GM21786 (cell line): ENCODE results near the gene SPECC1.
"Not testable (repeated sequence)": the region's sequence is repeated elsewhere in the genome, so short reads cannot be mapped to it uniquely, and the experiment has no call there.

Source experiments
- ATAC-seq: cut with Tn5 transposase; IDR thresholded peaks from one replicate; pipeline ENCODE4 v1.9.1; 2021; ENCODE audit not compliant: unreplicated experiment

SPECC1 gene

DNA sequence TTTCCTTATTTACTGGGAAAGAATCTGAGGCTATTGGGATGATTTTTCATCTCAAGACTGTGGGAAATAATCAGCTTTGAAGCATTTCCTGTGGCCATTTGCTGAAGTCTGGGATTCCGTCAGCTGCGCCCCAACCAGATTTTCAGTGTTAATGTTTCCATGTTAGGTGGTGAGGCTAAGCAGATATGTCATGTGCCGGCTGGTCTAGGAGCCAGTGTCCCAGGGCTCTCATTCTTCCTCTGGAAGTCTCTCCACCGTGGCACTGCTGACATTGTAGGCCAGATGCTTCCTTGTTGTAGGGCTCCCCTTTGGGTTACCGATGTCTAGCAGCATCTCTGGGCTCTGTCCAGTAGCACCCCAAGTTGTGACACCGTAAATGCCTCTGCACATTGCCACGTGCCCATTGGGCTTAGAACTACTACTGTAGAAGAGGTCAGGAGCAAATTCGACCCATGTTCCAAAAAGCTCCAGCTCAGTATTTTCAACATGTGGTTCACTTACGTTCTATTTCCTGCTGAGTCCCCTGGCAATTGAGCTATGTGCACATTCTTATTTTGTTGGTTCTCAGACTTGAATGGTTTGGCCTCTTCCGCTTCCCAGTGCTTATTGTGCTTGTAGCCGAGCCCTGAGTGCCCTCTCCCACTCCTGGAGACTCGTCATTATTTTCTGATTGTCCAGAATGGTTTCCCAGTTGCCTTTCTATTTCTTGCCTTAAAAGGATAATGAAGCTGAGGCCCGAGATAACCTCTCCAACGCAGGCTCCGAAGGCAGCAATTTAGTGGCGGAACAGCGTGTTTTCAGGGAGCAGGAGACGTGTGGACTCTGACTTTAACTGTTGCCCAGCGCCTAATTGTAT, 82.2 kb downstream of the SPECC1 start:
- no peak for ATAC-seq

DNA sequence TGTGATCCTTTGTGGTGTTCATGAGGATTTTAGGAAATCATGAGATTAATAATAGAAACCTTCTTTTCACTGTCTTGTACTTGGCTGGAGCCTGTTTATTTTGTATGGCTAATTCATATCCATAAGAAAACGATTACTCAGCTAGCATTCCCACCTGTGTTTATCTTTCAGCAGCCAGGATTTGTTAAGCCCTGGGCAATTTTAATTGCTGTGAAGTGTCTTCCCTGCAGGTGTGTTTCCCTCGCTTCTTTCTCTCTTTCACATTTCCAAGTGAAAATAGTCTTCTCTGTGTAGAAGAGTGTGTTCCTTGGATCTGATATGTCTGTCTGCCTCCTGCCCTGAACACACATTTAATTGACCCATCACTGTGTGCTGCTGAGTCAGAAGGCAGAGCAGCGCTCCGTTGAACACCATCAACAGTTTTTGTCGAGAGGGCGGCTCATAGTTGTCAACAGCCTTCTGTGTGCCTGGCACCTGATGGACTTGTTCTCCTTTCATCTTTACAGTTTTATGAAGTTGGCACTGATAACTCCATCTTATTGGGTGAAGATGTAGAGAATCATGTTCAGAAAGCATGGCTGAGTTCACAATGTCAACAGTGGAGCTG, 83.2 kb downstream of the SPECC1 start:
- ATAC-seq: no peak

DNA sequence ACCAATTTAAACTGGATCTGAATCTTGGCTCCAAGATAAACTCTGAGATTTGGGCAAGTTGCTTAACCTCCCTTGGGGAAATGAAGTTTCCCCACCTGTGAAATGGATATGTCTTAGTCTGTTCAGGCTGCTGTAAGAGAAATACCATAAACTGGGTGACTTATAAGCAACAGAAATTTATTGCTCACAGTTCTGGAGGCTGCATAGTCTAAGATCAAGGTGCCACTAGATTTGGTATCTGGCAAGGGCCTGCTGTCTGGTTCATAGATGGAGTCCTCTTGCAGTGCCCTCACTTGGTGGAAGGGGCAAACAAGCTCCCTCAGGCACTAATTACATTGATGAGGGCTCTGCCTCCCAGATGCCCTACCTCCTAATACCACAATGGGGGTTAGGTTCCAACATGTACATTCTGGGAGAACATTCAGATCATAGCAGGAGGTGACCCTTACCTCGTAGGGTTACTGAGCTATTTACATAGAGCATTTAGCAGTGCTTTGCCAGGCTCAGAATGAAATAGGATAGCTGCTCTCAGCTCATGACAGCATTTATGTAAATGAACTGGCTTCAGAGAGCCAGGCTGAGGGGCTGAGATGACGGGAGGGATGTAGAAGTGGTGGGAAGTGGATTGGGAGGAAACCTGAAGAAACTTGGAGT, 83.9 kb downstream of the SPECC1 start:
- ATAC-seq: no peak

DNA sequence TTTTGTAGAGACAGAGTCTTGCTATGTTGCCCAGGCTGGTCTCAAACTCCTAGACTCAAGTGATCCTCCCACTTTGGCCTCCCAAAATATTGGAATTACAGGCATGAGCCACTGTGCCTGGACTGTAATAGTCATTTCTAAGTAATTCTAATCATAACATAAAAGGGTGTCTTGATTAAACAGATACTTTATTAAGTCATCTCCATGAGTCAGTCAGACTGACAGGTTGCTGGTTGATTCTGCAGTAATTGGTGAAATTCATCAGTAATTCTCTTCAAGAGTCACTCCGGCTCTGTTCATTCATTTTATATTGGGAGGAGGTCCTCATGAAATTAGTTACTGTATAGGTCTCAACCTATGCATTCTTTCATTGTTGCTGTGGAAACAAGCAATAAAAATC, 85.6 kb downstream of the SPECC1 start:
- no peak for ATAC-seq

DNA sequence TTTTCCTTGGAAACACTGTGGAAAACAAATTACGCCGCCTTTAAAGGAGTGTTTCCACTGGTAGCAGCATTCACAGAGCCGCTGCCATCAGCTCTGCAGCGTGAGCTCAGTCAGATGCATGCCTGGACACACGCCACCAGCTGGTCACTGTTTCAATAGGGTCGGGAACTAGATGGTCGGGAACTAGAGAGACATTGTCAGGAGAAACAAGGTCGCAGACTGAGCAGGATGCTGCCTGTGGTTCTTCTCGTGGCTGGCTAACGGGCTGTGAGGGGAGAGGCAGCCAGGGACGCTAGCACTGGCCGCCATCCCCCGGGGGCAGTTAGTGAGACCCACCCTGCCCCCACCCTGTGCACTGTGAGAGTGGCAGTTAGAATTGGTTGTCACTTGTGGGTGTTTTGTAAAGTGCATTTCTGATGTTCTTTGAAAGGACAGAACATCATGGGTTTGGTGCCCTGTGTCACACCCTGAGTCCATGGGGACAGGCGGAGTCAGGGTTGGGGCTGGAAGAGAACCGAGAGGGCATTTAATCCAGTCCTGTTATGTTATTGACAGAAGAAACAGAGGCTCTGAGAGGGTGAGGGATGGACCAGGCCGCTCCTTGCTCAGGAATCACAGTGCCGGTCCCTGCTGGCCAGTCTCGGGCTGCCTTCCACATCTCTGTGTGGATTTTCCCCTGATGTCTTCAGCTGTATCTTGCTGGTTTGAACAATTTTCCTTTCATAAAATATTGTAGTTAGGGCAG, 86.3 kb downstream of the SPECC1 start:
- ATAC-seq: no peak

DNA sequence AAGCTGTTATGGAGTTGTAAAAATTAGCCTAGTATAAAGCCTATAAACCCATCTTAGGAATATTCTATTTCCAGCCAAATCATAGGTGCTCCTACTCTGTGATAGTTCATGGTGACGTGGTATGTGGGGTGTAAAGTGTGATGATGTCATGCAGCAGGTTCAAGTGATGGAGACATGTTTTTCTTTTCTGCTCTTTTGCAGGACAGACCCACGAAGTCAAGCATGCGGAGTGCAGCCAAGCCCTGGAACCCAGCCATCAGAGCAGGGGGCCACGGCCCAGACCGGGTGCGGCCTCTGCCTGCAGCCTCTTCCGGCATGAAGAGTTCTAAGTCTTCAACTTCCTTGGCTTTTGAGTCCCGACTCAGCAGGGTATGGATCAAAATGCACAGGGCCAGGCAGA, 87.3 kb downstream of the SPECC1 start:
- ATAC-seq: no peak

DNA sequence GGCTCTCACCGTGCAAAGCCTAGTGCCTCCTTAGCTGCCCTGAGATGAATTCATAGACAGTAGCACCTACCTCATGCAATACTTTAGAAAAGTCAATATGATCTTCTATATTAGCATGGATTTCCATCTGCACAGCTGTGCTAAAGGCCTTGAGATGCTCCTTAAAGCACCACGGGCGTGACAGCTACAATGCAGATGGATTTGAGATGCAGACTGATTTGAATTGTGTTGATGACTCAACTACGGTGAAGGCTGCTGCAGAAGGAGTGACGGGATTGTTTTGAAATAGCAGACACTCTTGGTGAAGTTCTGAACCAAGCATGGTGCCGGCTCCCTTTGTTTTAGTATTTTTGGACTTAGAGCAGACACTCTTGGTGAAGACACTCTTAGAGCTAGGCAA, 88.2 kb downstream of the SPECC1 start:
- no peak for ATAC-seq

DNA sequence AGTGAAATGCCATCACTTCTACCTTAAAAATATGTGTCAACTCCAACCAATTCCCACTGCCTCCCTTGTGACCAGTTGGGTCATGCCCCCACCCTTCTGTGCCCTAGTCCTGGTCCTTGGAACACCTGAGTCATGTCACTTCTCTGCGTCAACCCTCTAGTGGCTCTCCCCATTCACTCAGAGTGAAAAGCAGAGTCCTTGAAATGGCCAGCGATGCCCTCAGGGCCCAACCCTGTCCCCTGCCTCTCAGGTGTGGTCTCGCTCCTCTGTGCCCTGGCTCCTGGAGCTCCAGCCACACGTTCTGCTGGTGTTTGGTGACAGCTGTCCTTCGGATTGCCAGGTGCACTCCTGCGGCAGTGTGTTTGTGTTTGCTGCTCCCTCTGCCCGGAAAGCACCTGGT, 89.2 kb downstream of the SPECC1 start:
- ATAC-seq: no peak

DNA sequence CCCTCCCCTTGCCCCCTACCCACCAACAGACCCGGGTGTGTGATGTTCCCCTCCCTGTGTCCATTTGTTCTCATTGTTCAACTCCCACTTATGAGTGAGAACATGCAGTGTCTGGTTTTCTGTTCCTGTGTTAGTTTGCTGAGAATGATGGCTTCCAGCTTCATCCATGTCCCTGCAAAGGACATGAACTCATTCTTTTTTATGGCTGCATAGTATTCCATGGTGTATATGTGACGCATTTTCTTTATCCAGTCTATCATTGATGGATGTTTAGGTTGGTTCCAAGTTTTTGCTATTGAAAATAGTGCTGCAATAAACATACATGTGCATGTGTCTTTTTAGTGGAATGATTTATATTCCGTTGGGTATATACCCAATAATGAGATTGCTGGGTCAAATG, 91.6 kb downstream of the SPECC1 start:
- ATAC-seq: not testable (repeated sequence)

DNA sequence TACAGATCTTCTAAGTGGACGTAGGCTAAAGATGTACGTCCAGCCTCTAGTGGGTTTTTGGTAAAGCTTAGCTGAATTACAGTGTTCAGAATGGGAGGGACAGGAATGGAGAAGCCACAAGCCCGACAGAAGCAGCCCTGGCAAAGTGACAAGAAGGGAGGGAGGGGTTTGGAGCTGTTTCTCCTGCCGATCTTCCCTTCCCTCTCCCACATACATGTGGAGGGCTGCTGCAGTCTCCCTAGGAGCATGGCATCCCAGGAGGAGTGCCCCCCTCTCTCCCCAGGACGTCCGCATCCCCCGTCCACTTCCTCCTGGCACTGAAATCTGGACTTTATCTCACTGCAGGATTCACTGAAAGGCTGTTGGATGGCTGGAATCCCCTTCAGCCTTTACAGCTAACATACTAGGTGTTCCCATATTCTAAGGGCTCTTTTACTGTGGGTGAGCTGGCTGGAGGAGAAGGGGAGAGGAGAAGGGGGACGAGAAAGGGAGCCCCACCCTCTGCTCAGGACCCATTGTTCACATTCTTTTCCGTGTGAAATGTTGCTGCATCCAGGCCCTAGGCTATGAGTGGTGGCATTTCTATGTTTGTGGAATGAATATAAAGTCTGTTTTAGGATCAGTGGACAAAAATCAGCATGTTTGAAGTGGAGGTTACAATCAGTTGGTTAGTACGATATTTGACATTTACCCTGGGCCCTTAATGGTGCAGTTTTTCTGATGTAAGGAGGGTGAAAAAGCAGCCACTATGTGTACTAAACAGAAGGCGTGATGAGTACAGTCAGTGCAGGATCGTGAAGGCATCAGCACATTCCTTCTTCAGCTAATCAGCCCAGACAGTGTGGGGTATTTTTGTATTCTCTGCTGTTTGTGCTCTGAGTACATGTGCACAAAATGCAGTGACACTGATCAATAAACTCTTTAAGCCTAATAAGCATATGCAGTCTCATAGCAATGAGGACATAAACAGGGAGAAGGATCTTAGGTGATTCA, 94.6 kb downstream of the SPECC1 start:
- ATAC-seq: no peak

DNA sequence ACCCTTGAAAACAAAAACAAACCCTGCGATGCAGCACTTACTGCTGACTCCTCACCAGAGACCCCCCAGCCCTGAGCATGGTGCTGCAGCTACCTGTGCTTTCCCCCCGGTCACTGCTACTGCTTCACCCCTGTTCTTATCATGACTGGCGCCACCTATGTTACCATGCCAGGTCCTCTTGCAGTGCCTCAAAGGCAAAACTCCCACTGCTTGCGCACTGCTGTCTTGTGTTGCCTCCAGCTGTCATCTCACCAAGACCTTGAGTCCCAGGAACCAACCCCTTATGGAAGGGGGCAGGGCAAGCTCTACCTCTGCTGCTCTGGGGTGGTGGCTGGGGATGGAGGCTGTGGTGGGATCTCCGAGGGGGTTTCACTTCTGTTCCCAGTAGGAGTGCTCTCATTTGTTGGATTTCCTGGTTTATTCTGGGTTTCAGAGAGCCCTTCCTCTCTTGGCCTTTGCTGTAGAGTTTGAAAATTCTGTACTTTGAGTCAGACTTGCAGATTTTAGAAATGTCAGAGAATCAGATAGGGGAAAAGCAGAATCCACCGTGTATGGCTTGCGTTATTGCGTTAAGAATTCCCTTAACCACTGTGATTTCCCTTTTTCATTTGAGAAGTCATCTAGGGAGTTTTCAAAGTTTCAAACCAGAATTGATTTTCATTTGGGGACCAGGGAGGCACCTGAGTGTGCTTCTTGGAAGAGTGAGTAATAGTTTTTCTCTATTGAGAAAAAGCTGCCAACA, 96.6 kb downstream of the SPECC1 start:
- ATAC-seq: no peak

DNA sequence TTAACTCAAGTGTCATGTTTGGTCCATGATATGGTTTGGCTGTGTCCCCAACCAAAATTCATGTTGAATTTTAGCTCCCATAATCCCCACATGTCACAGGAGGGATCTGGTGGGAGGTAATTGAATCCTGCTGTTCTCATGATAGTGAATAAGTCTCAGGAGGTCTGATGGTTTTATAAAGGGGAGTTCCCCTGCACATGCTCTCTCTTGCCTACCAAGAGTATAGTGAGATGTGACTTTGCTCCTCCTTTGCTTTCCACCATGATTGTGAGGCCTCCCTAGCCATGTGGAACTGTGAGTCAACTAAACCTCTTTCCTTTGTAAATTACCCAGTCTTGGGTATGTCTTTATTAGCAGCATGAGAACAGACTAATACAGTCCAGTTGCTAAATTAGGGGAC, 97.3 kb downstream of the SPECC1 start:
- ATAC-seq: not testable (repeated sequence)

DNA sequence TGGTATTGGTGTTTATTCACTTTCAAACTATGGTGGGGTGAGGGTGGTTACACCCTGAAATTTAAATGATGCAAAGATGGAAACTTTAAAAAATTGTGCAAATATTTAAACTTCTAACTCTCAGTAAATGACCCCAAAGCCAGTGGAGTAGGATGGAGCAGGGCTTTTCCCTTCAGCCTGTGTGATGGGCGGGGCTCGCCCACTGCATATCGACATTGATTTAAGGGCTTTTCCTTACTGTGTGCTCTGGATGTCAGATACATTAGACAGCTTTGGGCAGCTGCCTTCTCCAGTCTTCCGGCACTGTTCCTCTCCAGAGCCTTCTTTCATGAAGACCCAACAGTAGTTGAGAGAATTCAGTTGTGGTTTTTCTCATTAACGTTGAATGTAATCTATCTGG, 99.9 kb downstream of the SPECC1 start:
- ATAC-seq: no peak

DNA sequence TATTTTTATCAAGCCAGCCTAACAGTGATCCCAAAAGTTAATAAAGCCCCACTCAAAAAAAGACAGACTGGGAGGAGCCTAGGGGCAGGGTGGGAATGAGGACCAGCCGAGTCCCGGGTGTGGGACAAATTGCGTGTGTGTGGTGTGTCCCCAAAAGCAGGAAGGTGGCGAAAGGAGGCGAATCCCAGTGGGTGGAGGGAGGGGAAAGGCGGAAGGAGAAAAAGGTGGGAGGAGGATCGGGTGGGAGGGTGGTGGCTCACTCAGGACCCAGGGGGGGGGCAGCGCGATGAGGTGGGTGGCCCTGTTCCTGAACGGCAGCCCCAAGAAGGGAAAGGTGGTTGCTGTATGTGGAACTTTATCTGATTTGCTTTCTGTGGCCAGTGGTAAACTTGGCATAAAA, 102.4 kb downstream of the SPECC1 start:
- no peak for ATAC-seq

DNA sequence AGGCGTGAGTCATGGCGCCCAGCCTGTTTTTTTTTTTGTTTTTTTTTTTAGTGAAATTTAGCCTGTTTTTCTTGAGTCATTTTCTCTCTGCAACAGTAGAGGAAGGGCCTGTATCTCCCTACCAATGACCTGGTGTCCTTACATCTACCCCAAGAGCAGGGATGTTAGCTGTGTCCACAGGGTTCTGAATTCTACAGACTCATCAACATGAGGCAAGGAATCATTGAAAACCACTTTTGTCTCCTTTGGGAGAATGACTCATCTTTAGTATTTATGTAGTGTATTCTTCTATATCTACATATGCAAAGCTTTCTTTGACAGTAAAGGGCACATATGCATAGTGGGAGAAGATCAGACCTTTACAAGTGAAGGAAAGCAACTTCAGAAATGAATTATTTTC, 105.3 kb downstream of the SPECC1 start:
- no peak for ATAC-seq

DNA sequence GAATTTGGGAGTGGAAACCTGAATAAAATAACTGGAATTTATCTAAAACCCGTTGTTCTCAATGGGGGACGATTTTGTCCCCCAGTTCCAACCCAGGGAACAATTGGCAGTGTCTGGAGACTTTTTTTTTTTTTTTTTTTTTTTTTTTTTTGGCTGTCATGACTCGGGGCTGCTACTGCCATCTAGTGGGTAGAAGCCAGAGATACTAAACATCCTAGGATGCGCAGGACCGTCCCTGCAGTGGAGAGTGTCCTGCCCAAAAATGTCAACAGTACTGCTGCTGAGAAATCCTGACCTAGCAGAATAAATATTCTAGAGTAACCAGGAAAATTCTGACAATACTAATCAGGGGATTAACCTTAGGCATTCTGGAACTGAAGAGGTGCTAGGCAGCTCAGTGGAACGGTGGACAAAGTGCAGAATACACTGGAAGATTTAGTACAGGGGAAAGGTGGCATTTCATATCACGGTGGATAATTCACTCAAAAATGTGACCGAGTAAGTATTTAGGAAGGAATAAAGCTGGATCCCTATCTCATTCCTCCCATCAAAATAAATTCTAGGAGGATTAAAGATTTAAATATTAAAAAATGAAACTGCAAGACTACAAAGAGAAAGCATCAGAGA, 107.6 kb downstream of the SPECC1 start:
- ATAC-seq: no peak

DNA sequence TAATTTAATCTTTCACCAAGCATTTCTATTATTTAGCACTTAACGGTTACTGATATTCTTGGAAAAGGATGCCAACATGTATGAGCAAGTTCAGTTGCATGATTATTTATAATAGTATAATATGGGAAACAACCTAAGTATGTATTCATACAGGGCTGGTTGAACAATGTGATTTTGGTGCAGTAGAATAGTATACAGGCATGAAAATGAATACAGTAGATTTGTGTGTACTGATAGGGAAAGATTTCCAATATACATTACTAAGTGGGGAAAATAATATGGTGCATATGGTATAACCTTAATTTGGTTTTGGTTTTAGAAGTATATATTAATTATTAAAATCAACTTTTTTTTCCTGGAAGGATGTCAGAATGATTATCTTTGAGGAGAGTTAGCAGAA, 109.1 kb downstream of the SPECC1 start:
- no peak for ATAC-seq

DNA sequence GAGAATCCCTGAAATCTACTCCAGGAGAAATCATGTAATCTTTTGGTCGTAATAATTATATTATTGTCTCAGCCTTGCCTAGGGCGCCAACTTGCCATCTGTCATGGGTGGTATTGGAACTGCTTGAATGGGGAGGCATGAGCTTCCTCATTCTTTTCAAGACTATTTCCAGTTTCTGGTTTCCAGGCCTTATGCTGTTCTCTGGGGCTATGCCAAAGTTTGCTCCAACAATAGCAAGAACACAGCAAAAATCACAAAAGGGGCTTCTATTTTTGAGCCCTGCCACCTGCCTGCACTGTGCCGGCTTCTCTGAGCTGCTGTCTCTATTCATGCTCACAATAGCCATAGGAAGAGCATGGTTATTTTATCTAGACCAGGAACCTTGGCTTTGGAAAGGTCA, 111.7 kb downstream of the SPECC1 start:
- ATAC-seq: no peak
